COR-L47 (cell line): ENCODE data around the gene FUBP1.
A peak's percentile ranks its signal among the peaks of the same experiment; 100 is the strongest.
"Not testable (repeated sequence)": the region's sequence is repeated elsewhere in the genome, so short reads cannot be mapped to it uniquely, and the experiment has no call there.

Experiments used
- DNase-seq: peaks from one replicate; lab custom pipeline; 2025; lab: John Stamatoyannopoulos, UW

The FUBP1 gene

DNA sequence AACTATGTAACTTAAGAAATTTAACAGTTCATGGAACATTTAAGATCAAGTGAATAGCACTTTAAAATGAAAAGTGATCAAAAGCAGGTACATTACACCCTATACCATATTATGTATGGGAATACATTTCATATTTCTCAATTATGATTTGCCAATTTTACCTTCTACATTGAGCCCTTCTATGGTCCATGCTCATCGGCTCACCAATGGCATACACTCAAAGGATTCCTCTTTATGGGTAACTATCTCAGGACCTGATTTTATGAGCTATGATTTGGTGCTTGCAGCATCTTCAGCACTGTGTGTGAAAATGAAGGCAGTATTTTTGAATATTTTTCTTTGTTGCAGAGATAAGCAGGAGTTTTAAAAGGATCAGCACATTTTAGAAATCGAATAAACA, 33.5 kb downstream of the FUBP1 start:
- no peak for DNase-seq

DNA sequence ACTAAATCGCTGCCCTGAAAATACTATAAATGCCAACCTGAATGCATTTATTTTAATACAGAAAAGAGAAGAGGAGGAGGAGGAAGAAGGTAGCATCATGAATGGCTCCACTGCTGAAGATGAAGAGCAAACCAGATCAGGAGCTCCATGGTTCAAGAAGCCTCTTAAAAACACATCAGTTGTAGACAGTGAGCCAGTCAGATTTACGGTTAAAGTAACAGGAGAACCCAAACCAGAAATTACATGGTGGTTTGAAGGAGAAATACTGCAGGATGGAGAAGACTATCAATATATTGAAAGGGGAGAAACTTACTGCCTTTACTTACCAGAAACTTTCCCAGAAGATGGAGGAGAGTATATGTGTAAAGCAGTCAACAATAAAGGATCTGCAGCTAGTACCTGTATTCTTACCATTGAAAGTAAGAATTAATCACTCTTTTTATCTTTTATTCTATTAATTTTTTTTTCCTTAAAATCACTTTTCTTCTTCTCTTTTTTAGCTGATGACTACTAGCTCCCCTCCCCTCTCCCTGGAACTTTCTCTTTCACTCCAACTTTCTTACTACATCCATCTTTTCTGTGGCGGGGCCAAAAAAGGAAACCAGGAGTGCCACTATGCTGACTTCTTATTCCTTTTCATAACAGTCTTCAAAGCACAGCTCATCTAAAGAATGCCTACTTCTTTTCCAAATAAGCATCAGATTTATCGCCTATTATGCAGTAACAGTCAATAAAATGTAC, 36.3 kb downstream of the FUBP1 start:
- DNase-seq: no peak

DNA sequence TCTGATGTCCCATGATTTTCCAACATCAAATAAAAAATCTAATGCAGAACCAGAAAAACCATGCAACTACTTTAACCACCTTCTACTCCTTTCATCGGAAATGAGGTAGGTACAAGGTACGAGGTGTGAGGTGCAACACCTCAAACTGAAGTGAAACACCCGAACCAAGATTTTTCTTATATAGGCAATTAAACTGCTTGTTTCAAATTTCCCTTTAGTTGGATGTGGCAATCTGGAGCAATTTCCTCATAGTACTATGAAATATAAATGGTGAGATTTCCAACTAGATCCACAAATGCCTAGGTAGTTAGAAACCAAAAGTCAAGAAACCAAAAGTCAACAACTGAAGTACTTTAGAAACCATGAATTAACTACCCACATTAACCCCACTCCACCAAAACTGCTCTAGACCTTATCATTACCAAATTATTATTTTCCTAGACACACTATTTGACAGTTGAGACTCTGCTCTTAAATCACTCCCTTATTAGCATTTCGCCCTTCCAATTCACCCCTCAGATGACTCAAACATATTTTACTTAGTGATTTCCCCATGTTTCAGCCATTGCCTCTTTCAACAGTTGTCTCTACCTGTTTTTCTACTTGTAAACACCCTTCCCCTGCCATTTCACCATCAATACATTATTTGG, 37.8 kb downstream of the FUBP1 start:
- DNase-seq: no peak

DNA sequence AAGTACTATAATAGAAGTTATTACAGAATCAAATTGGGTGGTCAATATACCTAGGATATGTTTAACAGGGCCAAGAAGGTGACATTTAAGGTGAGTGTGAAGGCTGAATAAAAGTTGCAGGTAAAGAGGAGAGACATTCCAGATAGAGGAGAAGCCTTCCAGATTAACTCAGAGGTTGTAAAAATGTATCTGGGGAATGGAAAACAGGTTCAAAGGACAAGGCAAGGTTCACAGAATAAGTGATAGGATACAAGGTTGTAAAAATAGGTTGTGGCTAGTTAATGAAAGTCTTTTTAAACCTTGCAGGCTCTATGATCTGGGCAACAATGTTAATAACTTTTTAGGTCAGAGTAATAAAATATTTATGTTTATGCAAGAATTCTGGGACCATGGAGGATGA, 40.2 kb downstream of the FUBP1 start:
- DNase-seq: no peak

DNA sequence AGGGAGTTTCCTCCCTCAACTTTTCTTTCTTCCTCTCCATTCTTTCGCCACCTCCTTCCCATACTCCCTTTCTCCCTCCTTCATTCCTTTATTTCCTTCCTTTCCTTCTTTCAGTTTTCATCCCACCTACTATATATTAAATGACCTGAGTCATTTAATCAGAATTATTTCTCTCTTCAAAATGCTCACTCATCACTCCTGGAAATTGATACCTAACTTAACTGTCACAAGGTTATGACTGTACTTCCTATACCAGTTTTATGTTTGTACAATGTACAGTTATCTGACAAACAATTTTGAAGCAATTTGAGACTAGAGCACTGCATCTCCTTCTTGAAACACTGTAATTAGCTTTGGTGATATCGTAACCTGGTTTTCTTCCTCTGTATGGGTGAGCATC, 49.1 kb downstream of the FUBP1 start:
- no peak for DNase-seq

DNA sequence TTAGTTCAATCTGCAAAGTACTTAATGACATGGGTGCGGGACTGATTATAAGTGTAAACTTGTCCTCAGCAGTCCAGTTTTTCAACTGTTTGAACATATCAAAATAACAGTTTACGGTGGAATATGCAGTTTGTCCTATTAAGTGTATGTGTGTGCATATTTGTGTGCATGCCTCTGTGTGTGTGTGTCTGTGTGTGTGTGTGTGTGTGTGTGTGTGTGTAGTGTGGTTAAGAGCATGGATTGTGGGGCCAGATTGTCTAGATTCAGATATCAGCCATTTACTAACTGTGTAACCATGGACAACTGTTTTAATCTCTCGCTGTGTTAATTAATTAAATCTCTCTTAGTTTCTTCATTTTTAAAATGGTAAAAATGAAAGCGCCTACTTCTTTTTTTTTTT, 51.5 kb downstream of the FUBP1 start:
- DNase-seq: no peak

DNA sequence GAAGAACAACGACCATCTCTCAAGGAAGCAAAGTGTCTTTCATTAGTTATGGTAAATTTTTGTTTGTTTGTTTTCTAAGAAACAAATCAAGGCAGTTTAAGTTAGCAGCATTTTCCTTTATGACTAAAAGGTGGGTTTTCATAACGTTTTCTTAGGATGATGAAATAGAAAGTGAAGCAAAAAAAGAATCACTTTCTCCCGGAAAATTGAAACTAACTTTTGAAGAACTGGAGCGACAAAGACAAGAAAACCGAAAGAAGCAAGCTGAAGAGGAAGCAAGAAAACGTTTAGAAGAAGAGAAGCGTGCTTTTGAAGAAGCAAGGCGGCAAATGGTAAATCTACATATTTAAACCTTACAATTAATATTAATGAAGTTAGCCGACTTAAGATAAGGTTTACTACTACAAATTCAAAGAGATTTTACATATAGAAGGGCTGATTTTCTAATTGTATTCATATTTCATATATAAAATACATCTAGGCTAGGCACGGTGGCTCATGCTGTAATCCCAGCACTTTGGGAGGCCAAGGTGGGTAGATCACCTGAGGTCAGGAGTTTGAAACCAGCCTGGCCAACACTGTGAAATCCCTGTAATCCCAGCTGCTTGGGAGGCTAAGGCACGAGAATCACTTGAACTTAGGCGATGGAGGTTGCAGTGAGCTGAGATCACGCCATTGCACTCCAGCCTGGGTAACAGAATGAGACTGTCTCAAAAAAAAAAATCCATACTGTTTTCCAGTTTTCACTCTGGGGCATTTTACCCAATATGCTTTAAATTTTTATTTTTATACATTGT, 52.1 kb downstream of the FUBP1 start:
- no peak for DNase-seq

DNA sequence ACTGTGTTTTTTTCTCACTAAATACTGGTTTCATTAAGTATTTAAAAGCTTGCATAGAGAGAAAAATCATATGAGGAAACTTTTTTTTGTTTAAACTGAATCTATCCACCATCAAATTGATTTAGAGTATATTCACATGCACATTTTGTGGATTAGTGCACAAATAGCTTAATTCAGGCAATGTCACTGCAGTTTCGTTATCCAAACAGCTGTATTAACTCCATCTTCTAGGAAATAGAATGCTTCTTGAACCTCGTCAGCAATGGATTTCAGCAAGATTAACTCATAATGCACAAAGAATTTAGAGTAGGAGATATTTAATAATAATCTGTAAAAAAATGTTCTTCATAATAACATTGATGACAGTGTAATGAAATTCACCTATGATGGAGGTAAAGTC, 52.9 kb downstream of the FUBP1 start:
- DNase-seq: no peak

DNA sequence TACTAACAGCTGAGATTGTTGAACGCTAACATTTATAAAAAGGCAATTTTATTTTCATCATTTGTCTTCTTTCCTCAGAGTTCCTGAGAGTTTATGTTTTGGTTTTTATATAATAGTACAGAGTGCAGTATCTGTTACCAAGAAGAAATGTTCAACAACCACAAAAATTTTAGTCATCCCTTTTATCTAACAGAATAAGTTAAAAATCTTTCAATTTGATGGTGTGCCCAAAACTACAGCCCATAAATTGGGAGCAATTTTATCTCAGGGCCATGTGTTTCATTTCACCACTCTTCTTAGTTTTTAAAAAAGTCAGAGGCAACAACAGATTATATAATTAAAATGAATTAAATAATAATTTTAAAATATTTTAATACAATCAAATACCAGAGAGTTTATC, 53.4 kb downstream of the FUBP1 start:
- no peak for DNase-seq

DNA sequence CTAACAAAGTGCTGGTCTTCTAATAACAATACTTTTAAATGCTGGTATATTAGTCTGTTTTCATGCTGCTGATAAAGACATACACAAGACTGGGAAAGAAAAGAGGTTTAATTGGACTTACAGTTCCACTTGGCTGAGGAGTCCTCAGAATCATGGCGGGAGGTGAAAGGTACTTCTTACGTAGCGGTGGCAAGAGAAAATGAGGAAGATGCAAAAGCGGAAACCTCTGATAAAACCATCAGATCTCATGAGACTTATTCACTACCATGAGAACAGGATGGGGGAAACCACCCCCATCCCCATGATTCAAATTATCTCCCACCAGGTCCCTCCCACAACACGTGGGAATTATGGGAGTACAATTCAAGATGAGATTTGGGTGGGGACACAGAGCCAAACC, 60.0 kb downstream of the FUBP1 start:
- not testable (repeated sequence) for DNase-seq

DNA sequence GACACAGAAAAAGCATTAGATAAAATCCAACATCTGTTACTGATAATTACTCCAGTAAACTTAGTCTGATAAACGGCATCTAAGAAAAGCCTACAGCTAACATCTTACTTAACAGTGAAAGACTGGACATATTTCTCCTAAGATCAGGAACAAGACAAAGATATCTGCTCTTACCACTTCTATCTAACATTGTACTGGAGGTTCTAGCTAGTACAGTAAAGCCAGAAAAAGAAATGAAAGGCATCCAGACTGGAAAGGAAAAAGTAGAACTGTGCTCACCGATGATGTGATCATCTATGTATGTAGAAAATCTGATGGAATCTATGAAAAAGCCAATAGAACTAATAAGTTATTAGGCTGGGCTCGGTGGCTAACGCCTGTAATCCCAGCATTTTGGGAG, 68.8 kb downstream of the FUBP1 start:
- no peak for DNase-seq

DNA sequence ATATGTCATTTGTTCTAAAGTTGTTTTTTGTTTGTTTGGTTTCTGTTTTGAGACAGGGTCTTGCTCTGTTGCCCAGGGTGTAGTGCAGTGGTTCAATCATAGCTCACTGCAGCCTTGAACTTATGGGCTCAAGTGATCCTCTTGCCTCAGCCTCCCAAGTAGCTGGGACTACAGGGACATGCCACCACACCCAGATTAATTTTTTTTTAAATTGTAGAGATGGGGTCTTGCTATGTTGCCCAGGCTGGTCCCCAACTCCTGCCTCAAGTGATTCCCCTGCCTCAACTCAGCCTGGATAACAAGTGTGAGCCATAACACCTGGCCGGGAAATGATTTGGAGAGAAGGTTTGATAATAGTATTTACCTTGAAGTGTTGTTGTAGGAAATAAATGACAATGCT, 72.2 kb downstream of the FUBP1 start:
- no peak for DNase-seq

DNA sequence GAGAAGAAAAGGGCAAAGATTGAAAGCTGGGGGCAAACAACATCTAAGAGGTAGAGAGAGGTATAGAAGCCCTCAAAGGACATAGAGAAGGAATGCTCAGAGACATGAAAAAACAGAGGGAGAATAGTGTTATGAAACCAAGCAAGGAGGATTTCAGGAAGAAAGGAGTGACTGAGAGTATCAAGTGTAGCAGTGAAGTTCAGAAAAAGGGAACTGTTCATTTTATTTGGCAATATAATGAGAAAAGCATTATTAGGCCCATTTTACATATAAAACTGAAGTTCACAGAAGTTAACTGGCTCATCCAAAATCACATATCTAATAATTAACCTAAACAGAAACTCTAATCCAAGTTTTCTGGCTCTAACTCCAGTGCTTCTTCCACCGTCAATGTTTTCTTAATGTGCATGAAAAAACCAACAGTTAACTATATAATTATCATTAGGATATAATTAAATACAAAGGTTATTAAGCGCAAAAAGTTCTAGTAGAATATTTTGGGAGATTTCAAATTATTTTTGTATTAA, 72.8 kb downstream of the FUBP1 start:
- DNase-seq: no peak

DNA sequence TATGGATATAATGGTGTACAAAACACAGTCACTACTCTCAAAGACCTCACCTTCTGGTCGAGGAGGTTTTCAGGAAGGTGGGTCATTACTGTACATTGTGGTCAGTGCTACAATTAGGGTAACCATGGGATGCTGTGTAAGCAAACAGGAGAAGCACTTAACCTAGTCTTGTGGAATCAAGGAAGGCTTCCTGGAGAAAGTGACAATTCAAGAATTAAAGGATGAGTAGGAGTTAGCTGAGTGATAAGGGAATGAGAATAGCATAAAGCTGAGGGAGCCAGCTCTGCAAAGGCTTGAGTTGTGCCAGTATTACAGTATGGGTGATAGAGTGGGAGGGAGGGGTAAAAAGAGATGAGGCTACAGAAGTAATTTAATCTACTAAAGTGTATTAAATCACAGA, 73.3 kb downstream of the FUBP1 start:
- no peak for DNase-seq

DNA sequence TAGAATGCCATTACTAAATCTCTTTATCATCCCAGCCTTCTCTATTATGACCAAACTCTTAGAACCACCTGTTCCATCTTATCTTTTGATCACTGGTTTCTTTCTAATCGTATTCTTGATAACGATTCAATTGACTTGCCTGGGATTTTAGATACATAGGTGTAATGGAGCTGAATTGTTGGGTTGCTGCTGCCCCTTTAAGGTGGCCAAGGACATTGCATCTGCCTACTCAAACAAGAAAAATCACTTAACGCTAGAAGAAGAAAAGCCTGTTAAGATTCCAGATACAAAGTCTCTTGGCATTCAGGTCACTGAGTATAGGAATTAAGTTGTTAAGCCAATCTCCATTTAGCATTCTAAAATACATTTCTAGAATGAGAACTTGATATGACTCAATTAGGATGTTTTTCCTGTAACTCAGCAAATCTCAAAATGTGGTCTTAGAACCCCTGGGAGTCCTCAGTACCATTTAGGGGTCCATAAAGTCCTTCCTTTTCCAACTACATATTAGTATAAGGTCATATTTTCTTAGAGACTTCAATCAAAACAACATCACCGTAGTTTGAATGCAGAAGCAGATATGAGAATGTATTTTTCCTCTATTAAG, 78.1 kb downstream of the FUBP1 start:
- DNase-seq: peak; percentile 44

DNA sequence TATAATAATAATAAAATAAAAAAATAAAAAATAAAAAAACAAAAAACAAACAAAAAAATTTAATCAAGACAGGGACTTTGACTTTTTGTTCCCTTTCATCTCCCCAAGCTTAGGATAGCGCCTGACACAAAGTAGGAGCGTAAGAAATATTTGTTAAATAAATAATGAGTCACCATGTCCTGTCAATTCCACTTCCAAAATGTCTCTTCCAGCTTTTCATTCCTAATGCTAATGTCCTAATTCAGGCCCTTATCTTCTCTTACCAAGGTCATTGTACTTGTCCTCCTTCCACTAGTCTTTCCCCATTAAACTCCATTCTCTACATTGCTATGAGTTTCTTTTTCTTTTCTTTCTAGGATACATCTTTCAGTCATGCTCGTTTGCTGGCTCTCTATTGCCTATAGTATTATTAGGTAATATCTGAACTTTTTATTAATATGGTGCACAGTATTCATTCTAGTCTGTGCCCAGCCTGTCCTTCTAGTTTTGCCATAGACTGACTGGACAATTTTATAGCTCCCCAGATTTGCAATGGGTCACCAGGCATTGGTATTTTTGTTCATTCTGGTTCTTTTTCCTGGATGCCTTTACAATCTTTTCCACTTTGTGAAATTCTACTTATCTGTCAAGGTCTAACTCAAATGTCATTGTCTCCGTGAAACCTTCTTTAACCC, 79.1 kb downstream of the FUBP1 start:
- DNase-seq: no peak
